ENCODE measurements around the gene KIFC3.
A peak's percentile ranks its signal among the peaks of the same experiment; 100 is the strongest.
"Not testable (repeated sequence)": the region's sequence is repeated elsewhere in the genome, so short reads cannot be mapped to it uniquely, and the experiment has no call there.

The KIFC3 gene

GRCh38 chr16:57734308-57734924 lies 67.9 kb downstream of the KIFC3 start:
- no peak for DNase-seq

GRCh38 chr16:57732714-57733113 lies 69.6 kb downstream of the KIFC3 start:
- DNase-seq = no peak

- DNase-seq = no peak
These were observed 70.3 kb downstream of the KIFC3 start for GRCh38 chr16:57732037-57732436.

- DNase-seq = no peak
These were observed 71.2 kb downstream of the KIFC3 start for GRCh38 chr16:57730771-57731730.

GRCh38 chr16:57729852-57730251 lies 72.4 kb downstream of the KIFC3 start:
- DNase-seq = not testable (repeated sequence)

GRCh38 chr16:57729182-57729484 lies 73.2 kb downstream of the KIFC3 start:
- no peak for DNase-seq

- DNase-seq = no peak
These were observed 73.7 kb downstream of the KIFC3 start for GRCh38 chr16:57728336-57729181.

- no peak for DNase-seq
These were observed 74.7 kb downstream of the KIFC3 start for GRCh38 chr16:57727610-57728009.

GRCh38 chr16:57726433-57726947 lies 75.8 kb downstream of the KIFC3 start:
- DNase-seq = no peak

- no peak for DNase-seq
These were observed 76.3 kb downstream of the KIFC3 start for GRCh38 chr16:57725976-57726375.

GRCh38 chr16:57725554-57725953 lies 76.7 kb downstream of the KIFC3 start:
- DNase-seq = no peak

- no peak for DNase-seq
These were observed 77.1 kb downstream of the KIFC3 start for GRCh38 chr16:57725151-57725550.

- DNase-seq = no peak
These were observed 77.8 kb downstream of the KIFC3 start for GRCh38 chr16:57724531-57724930.

- DNase-seq = no peak
These were observed 79.1 kb downstream of the KIFC3 start for GRCh38 chr16:57723170-57723569.

- no peak for DNase-seq
These were observed 79.6 kb downstream of the KIFC3 start for GRCh38 chr16:57722651-57723050.

GRCh38 chr16:57722210-57722499 lies 80.1 kb downstream of the KIFC3 start:
- DNase-seq = no peak

GRCh38 chr16:57721356-57722209 lies 80.7 kb downstream of the KIFC3 start:
- DNase-seq = no peak

GRCh38 chr16:57720142-57720575 lies 82.1 kb downstream of the KIFC3 start:
- peak; percentile 39 for DNase-seq

GRCh38 chr16:57714047-57714446 lies 88.2 kb downstream of the KIFC3 start:
- DNase-seq = no peak

GRCh38 chr16:57713596-57713995 lies 88.7 kb downstream of the KIFC3 start:
- no peak for DNase-seq

GRCh38 chr16:57712569-57712968 lies 89.7 kb downstream of the KIFC3 start:
- not testable (repeated sequence) for DNase-seq

GRCh38 chr16:57711993-57712392 lies 90.3 kb downstream of the KIFC3 start:
- DNase-seq = no peak
